BJ (cell line): Measurements from ENCODE around the gene SCD5. TPM values are rescaled to one million over a fixed set of nuclear protein-coding genes. Genes with fewer than 3 reads are reported as not detected.

ENCODE experiments used
- CTCF ChIA-PET: fragments of 350-600 bp; formaldehyde crosslinking; extraction: SDS; loops from one replicate; lab custom pipeline; 2021; ENCODE audit warnings: antibody characterized with exemption, inconsistent platforms; lab: Yijun Ruan, JAX
- POLR2A ChIA-PET: fragments of 300-600 bp; sonication (Branson Sonifier 250); formaldehyde crosslinking; extraction: SDS; loops from one replicate; lab custom pipeline; 2021; ENCODE audit warnings: antibody characterized with exemption; lab: Charles Lee
- DNase-seq: peaks from one replicate; pipeline ENCODE4 v3.0.0-alpha.2; 2011; ENCODE audit warnings: low read depth
- H3K27me3 ChIP-seq: 2 replicates; pipeline ENCODE4 v1.6.0; 2011; ENCODE audit warnings: low read length; ENCODE audit not compliant: control insufficient read depth, insufficient read depth
- H3K36me3 ChIP-seq: 2 replicates; pipeline ENCODE4 v1.5.1; 2011; ENCODE audit warnings: low read length; ENCODE audit not compliant: control insufficient read depth, insufficient read depth
- H3K4me3 ChIP-seq: 2 replicates; pipeline ENCODE4 v1.5.1; 2011; ENCODE audit warnings: low read depth, mild to moderate bottlenecking, control low read depth, low read length
- polyA plus RNA-seq: library from polyadenylated mRNA; depleted of rRNA; stranded (reverse); fragments of >200 nt; gene quantifications from 2 replicates; pipeline ENCODE4 v1.2.3, GENCODE V29; 2011
- TF ChIP-seq, protein P1 (sequence below): IDR thresholded peaks from 2 replicates; pipeline ENCODE4 v1.5.1; 2011; ENCODE audit warnings: low read depth, mild to moderate bottlenecking, control low read depth, inconsistent platforms, low read length, moderate library complexity; ENCODE audit not compliant: insufficient read depth

Gene SCD5
- polyA plus RNA-seq, 1 experiment = 32.5 TPM

- peaks cover 5% of the 10 kb centered on the region; the same call in 1 of the 2 replicates for H3K27me3 ChIP-seq
- no peak overlapping the region for H3K4me3 ChIP-seq
- TF ChIP-seq, protein P1, sequence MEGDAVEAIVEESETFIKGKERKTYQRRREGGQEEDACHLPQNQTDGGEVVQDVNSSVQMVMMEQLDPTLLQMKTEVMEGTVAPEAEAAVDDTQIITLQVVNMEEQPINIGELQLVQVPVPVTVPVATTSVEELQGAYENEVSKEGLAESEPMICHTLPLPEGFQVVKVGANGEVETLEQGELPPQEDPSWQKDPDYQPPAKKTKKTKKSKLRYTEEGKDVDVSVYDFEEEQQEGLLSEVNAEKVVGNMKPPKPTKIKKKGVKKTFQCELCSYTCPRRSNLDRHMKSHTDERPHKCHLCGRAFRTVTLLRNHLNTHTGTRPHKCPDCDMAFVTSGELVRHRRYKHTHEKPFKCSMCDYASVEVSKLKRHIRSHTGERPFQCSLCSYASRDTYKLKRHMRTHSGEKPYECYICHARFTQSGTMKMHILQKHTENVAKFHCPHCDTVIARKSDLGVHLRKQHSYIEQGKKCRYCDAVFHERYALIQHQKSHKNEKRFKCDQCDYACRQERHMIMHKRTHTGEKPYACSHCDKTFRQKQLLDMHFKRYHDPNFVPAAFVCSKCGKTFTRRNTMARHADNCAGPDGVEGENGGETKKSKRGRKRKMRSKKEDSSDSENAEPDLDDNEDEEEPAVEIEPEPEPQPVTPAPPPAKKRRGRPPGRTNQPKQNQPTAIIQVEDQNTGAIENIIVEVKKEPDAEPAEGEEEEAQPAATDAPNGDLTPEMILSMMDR = no peak
- no peak for DNase-seq
- ChIA-PET CTCF (interaction anchor here (0.6 kb wide), 1 partner anchor 141 kb away, joined by 3 read pairs; no protein-coding TSS in a partner anchor), POLR2A (no interaction called here)
- H3K36me3 ChIP-seq = no peaks in the 10 kb centered on the region
These were observed 5.2 kb upstream of the SCD5 start for GRCh38 chr4:82803746-82804145.

DNA sequence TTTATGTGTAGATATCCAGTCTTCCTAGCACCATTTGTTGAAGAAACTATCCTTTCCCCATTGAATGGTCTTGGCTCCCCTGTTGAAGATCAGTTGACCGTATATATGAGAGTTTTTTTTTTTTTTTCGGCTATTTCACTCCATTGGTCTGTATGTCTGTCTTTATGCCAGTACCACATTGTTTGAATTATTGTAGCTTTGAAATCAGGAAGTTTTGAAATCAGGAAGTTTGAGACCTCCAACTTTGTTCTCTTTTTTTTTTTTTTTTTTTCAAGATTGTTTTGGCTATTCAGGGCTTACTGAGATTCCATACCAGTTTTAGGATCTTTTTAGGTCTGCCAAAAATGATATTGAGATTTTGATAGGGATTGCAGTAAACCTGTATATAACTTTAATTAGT lies 4.3 kb upstream of the SCD5 start:
- peaks cover 5% of the 10 kb centered on the region; the same call in 1 of the 2 replicates for H3K27me3 ChIP-seq
- H3K36me3 ChIP-seq = no peaks in the 10 kb centered on the region
- TF ChIP-seq, protein P1 = no peak
- no peak for DNase-seq
- H3K4me3 ChIP-seq = no peak overlapping the region
- CTCF ChIA-PET = interaction anchor here (0.6 to 1.8 kb wide), 3 partner anchors 9 to 79 kb away, joined by 3 to 12 read pairs (median 3); no protein-coding TSS in a partner anchor
- POLR2A ChIA-PET = interaction anchor here (0.7 kb wide), 1 partner anchor 180 kb away, joined by 8 read pairs; no protein-coding TSS in a partner anchor

DNA sequence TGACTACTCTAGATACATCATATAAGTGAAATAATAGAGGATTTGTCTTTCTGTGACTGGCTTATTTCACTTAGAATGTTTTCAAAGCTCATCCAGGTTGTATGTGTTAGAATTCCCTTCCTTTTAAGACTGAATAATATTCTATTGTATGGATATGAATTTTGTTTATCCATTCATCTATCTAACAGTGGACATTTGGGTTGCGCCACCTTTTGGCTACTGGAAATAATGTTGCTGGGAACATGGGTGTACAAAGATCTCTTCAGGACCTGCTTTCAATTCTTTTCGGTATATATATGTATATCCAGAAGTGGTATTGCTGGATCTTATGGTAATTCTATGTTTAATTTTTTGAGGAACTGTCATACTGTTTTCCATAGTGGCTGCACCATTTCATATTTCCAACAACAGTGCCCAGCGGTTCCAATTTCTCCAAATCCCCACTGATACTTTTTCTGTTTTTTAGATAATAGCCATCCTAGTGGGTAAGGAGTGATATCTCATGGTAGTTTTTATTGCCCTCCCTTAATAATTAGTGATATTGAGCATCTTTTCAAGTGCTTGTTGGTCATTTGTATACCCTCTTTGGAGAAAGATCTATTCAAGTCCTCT lies 3.4 kb upstream of the SCD5 start:
- ChIA-PET POLR2A (no interaction called here), CTCF (interaction anchor here (0.8 to 1.8 kb wide), 2 partner anchors 10 to 54 kb away, joined by 3 to 12 read pairs; no protein-coding TSS in a partner anchor)
- H3K4me3 ChIP-seq = no peak overlapping the region
- no peaks in the 10 kb centered on the region for H3K36me3 ChIP-seq
- TF ChIP-seq, protein P1 = peak; percentile 61
- peaks cover 5% of the 10 kb centered on the region; the same call in 1 of the 2 replicates for H3K27me3 ChIP-seq
- no peak for DNase-seq

- DNase-seq = no peak
- ChIA-PET CTCF (interaction anchor here (0.7 to 3.4 kb wide), 11 partner anchors 12 to 371 kb away, joined by 3 to 21 read pairs (median 3); no protein-coding TSS in a partner anchor), POLR2A (interaction anchor here (0.6 to 0.7 kb wide), 3 partner anchors 213 to 425 kb away, joined by 3 to 15 read pairs (median 4); partner anchors contain the start of genes COPS4 and HNRNPD)
- TF ChIP-seq, protein P1 = no peak
- Histone ChIP-seq H3K4me3 (peak overlapping the region; percentile 85), H3K27me3 (peaks cover 2% of the 10 kb centered on the region; the same call in 1 of the 2 replicates), H3K36me3 (no peaks in the 10 kb centered on the region)
These were observed 648 bp upstream of the SCD5 start for GRCh38 chr4:82799006-82799881.
